GM12878 (cell line): Measurements from ENCODE around the gene AMZ2. TPM values are rescaled to one million over a fixed set of nuclear protein-coding genes. Genes with fewer than 3 reads are reported as not detected.
"Not testable (repeated sequence)": the region's sequence is repeated elsewhere in the genome, so short reads cannot be mapped to it uniquely, and the experiment has no call there.

Source experiments
- ATAC-seq: fragments of 200-7000 bp; cut with Tn5 transposase; 3 replicates; pipeline ENCODE4 v1.9.1; 2020; ENCODE audit warnings: mild to moderate bottlenecking, moderate library complexity
- BruUV-seq: library from RNA; stranded (reverse); fragments of 400-500 nt; replicated peaks from 2 replicates; lab custom pipeline; 2021; lab: Mats Ljungman, UMichigan
- CTCF ChIA-PET: fragments of 300-600 bp; sonication (Branson Sonifier 250); formaldehyde crosslinking; extraction: SDS; loops from one replicate; lab custom pipeline; 2021; ENCODE audit warnings: inconsistent platforms; lab: Yijun Ruan, JAX
- POLR2A ChIA-PET: fragments of 350-600 bp; formaldehyde crosslinking; extraction: SDS; loops from one replicate; lab custom pipeline; 2021; ENCODE audit warnings: inconsistent platforms; lab: Charles Lee
- RAD21 ChIA-PET: fragments of 300-600 bp; sonication (Branson Sonifier 250); formaldehyde crosslinking; loops from one replicate; lab custom pipeline; 2023; ENCODE audit warnings: antibody characterized with exemption; ENCODE audit not compliant: unreplicated experiment; lab: Charles Lee
- SMC1A ChIA-PET: fragments of 300-600 bp; sonication (Branson Sonifier 250); formaldehyde crosslinking; loops from one replicate; lab custom pipeline; 2023; ENCODE audit not compliant: unreplicated experiment, uncharacterized antibody; lab: Charles Lee
- DNase-seq: peaks from one replicate; pipeline ENCODE4 v3.0.0-alpha.2; 2011; ENCODE audit warnings: low read depth, low spot score
- FAIRE-seq: peaks from 3 replicates; lab custom pipeline; 2011; peaks lifted over from hg19 to GRCh38; lab: Jason Lieb, UNC
- H2AFZ ChIP-seq: 2 replicates; pipeline ENCODE4 v1.6.0; 2011; ENCODE audit warnings: low read depth, low read length, control low read depth; ENCODE audit not compliant: control insufficient read depth
- H3K27ac ChIP-seq: 2 replicates; pipeline ENCODE4 v1.5.1; 2011; ENCODE audit warnings: control low read depth; ENCODE audit not compliant: control insufficient read depth, insufficient read depth
- H3K27me3 ChIP-seq, 2 experiments: replicated peaks in 1 of 2; 2 replicates each; pipeline versions ENCODE4 v1.6.0 to v1.6.1; 2011; ENCODE audit warnings: low read length in 1 of 2; ENCODE audit not compliant: control insufficient read depth in 2 of 2, insufficient read depth in 2 of 2
- H3K36me3 ChIP-seq, 2 experiments: 2 replicates each; pipeline ENCODE4 v1.5.1; 2011; ENCODE audit warnings: low read length in 1 of 2; ENCODE audit not compliant: control insufficient read depth in 2 of 2, insufficient read depth in 2 of 2
- H3K4me1 ChIP-seq: 2 replicates; pipeline ENCODE4 v1.6.1; 2011; ENCODE audit warnings: mild to moderate bottlenecking, low read length, moderate library complexity, mixed read lengths; ENCODE audit not compliant: control insufficient read depth, insufficient read depth
- H3K4me2 ChIP-seq: 2 replicates; pipeline ENCODE4 v1.6.0; 2011; ENCODE audit warnings: control low read depth; ENCODE audit not compliant: control insufficient read depth, insufficient read depth
- H3K4me3 ChIP-seq: fragments of 200-600 bp; sonication (generic); 2 replicates; pipeline ENCODE4 v1.5.1; 2016
- H3K79me2 ChIP-seq: 2 replicates; pipeline ENCODE4 v1.6.0; 2011; ENCODE audit warnings: low read length; ENCODE audit not compliant: control insufficient read depth, insufficient read depth
- H3K9ac ChIP-seq: 2 replicates; pipeline ENCODE4 v1.8.0; 2011; ENCODE audit warnings: low read length, control low read depth, mixed read lengths; ENCODE audit not compliant: control insufficient read depth, insufficient read depth
- H3K9me3 ChIP-seq: replicated peaks from 3 replicates; pipeline ENCODE4 v1.5.1; 2011; ENCODE audit warnings: mild to moderate bottlenecking, low read length; ENCODE audit not compliant: control insufficient read depth, insufficient read depth
- H4K20me1 ChIP-seq: 2 replicates; pipeline ENCODE4 v1.6.0; 2011; ENCODE audit not compliant: control insufficient read depth, insufficient read depth
- IKZF2 ChIP-seq, 2 experiments: fragments of 450-650 bp; IDR thresholded peaks; 2 replicates each; pipeline ENCODE4 v1.6.1; 2017; ENCODE audit warnings: mild to moderate bottlenecking in 2 of 2, moderate library complexity in 2 of 2
- SPI1 ChIP-seq: IDR thresholded peaks from 2 replicates; pipeline ENCODE4 v1.6.1; 2011; ENCODE audit warnings: low read depth, mild to moderate bottlenecking, low read length, moderate library complexity, borderline replicate concordance; ENCODE audit not compliant: insufficient read depth
- WGBS: methylation state at CpG from one replicate; pipeline ENCODE4 v1.1.6; 2016; ENCODE audit warnings: low lambda C conversion rate; ENCODE audit not compliant: insufficient replicate concordance, insufficient coverage; ENCODE audit errors: missing lambda C conversion rate; 5-methylcytosine and 5-hydroxymethylcytosine counted together
- in situ Hi-C: fragments of 300-500 bp; cut with MboI; formaldehyde crosslinking; loops from 9 replicates; pipeline ENCODE4 v1.14.3; 2018; ENCODE audit warnings: mixed read lengths
- intact Hi-C: fragments of 100-400 bp; cut with micrococcal nuclease; formaldehyde crosslinking; loops from one replicate; pipeline ENCODE4 v1.14.2; 2022; ENCODE audit not compliant: unreplicated experiment
- polyA plus RNA-seq, 11 experiments: library from polyadenylated mRNA; depleted of rRNA in 4 of 11; unstranded in 6 of 11; stranded (reverse) in 5 of 11; fragments of >200 nt; fragmentation: Nextera tagmentation in 4 of 11; fragmentation: Illumina TruSeq in 1 of 11; extraction: Ambion mirVana in 4 of 11; extraction: Trizol in 1 of 11; gene quantifications; 1 replicate in 1 of 11; 2 replicates in 10 of 11; pipeline versions ENCODE4 v1.2.1 to v1.2.3, GENCODE V29; 2011 to 2016; ENCODE audit warnings: inconsistent platforms in 2 of 11, missing spikeins in 2 of 11, low read depth in 1 of 11
- total RNA-seq, 4 experiments: library from RNA; depleted of rRNA in 3 of 4; stranded (reverse); fragments of >200 nt in 3 of 4; fragmentation: Illumina TruSeq in 1 of 4; extraction: Trizol in 1 of 4; gene quantifications; 2 replicates each; pipeline versions ENCODE4 v1.2.1 to v1.2.3, GENCODE V29; 2013 to 2021

AMZ2 gene
- total and polyA plus RNA-seq, 10 of the 15 experiments (the other 5 are each of a cell fraction or from before 2014, with no cell fraction given) = 79.1 to 189 (median 126) TPM

GRCh38 chr17:68213428-68214411, 34.1 kb upstream of the AMZ2 start:
- CTCF ChIA-PET = interaction anchor here (0.6 to 3.0 kb wide), 10 partner anchors 9 to 1824 kb away, joined by 3 to 12 read pairs (median 4); no protein-coding TSS in a partner anchor
- intact Hi-C loops, H3K27ac ChIP-seq, BruUV-seq, H3K4me3 ChIP-seq, DNase-seq, H2AFZ ChIP-seq, H3K36me3 ChIP-seq, H3K4me1 ChIP-seq, H4K20me1 ChIP-seq, H3K27me3 ChIP-seq, H3K79me2 ChIP-seq, H3K9me3 ChIP-seq, in situ Hi-C loops, H3K9ac ChIP-seq: not testable (repeated sequence)
- FAIRE-seq = peak; percentile 85
- WGBS = 57% methylated on average over 11 of the region's 11 CpGs
- RAD21 ChIA-PET = interaction anchor here (0.9 kb wide), 1 partner anchor 8 kb away, joined by 3 read pairs; no protein-coding TSS in a partner anchor
- POLR2A ChIA-PET = interaction anchor here (0.7 to 1.5 kb wide), 4 partner anchors 9 to 243 kb away, joined by 3 to 5 read pairs (median 4); partner anchors contain the start of gene AMZ2
- peak overlapping the region; percentile 59 for H3K4me2 ChIP-seq
- SMC1A ChIA-PET = interaction anchor here (0.7 to 1.8 kb wide), 11 partner anchors 12 to 494 kb away, joined by 3 to 8 read pairs (median 3); partner anchors contain the start of gene AMZ2
- peak in 1 of 2 experiments; percentile 30; a peak in 1 of 4 replicates for TF ChIP-seq IKZF2 (IDR thresholded peaks at IDR 0.05)
- peak; percentile 43; the same call in 1 of the 2 replicates for TF ChIP-seq SPI1
- ATAC-seq = 0 out of 3 replicates have a peak, but pooled peaks have one; percentile 22

- H3K9me3 ChIP-seq, POLR2A ChIA-PET, H4K20me1 ChIP-seq, RAD21 ChIA-PET, H3K79me2 ChIP-seq, H3K36me3 ChIP-seq, in situ Hi-C loops, BruUV-seq, intact Hi-C loops, H3K4me1 ChIP-seq, H3K27ac ChIP-seq, ATAC-seq, H2AFZ ChIP-seq, DNase-seq, SMC1A ChIA-PET, H3K4me2 ChIP-seq, H3K27me3 ChIP-seq, H3K4me3 ChIP-seq, FAIRE-seq, H3K9ac ChIP-seq: not testable (repeated sequence)
- CTCF ChIA-PET = interaction anchor here (0.7 to 1.5 kb wide), 2 partner anchors 46 to 50 kb away, joined by 3 to 4 read pairs; no protein-coding TSS in a partner anchor
- WGBS = 97% methylated on average over 5 of the region's 5 CpGs
Measured at GRCh38 chr17:68215453-68215852, 32.4 kb upstream of the AMZ2 start.

DNA sequence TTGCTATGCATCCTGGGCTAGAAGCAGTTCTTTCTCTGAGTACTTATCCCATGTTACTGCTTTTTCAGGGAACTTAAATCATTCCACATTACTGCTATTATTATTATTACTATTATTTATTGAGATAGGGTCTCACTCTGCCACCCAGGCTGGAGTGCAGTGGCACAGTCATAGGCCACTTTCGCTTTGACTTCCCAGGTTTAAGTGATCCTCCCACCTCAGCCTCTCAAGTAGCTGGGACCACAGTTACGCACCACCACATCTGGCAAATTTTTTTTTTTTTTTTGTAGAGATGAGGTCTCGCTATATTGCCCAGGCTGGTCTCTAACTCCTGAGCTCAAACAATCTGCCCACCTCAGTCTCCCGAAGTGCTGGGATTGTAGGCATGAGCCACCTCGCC, 28.4 kb upstream of the AMZ2 start:
- 74% methylated on average over 4 of the region's 5 CpGs for WGBS
- in situ Hi-C loops, intact Hi-C loops, H4K20me1 ChIP-seq, H3K9ac ChIP-seq, H3K36me3 ChIP-seq, H3K27ac ChIP-seq, DNase-seq, H2AFZ ChIP-seq, H3K27me3 ChIP-seq, H3K4me1 ChIP-seq, H3K4me2 ChIP-seq, H3K9me3 ChIP-seq, H3K4me3 ChIP-seq, BruUV-seq, H3K79me2 ChIP-seq, FAIRE-seq, ATAC-seq, SMC1A ChIA-PET: not testable (repeated sequence)
- ChIA-PET CTCF (interaction anchor here (0.8 kb wide), 1 partner anchor 49 kb away, joined by 3 read pairs; no protein-coding TSS in a partner anchor), RAD21 (interaction anchor here (0.9 kb wide), 1 partner anchor 179 kb away, joined by 3 read pairs; no protein-coding TSS in a partner anchor), POLR2A (interaction anchor here (0.7 to 1.1 kb wide), 3 partner anchors 18 to 164 kb away, joined by 3 to 4 read pairs (median 3); no protein-coding TSS in a partner anchor)
